Measurements from ENCODE around the gene SSC5D.

SSC5D gene

DNA sequence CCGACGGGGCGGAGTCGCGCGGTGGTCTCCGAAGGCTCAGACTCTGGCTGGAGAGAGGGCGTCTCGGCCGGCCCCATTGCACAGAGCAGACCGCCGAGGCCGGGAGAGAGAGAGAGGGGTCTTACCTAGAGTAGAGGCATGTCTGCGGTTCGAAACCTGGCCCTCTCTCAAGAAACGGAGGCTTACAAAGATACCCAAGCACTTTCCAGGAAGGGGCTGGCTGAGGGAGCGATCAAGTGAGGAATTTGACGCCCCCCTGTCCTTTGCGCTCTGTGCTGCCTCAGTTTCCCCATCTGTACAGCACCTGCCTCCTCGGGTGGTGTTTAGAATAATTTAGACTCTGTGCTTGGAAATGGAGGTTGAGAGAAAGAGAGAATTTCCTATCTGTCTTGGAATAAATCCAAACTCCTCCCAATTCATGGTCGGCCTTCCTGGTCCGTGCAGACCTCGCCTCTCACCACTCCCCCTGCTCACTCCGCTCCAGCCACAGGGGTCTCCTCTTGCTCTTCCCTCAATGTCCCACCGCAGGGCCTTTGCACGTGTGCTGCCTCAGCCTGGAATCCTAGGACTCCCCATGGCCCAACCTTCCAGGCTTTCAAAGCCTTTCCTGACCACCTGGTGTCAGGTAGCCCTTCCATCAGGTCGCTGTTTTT is 26.1 kb upstream of the SSC5D start:
- DNase-seq (ENCODE audit: low read depth): peak; percentile 53
- TF ChIP-seq, protein P1, sequence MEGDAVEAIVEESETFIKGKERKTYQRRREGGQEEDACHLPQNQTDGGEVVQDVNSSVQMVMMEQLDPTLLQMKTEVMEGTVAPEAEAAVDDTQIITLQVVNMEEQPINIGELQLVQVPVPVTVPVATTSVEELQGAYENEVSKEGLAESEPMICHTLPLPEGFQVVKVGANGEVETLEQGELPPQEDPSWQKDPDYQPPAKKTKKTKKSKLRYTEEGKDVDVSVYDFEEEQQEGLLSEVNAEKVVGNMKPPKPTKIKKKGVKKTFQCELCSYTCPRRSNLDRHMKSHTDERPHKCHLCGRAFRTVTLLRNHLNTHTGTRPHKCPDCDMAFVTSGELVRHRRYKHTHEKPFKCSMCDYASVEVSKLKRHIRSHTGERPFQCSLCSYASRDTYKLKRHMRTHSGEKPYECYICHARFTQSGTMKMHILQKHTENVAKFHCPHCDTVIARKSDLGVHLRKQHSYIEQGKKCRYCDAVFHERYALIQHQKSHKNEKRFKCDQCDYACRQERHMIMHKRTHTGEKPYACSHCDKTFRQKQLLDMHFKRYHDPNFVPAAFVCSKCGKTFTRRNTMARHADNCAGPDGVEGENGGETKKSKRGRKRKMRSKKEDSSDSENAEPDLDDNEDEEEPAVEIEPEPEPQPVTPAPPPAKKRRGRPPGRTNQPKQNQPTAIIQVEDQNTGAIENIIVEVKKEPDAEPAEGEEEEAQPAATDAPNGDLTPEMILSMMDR (IDR thresholded peaks at IDR 0.05; ENCODE audit: low read length, missing control alignments): no peak

DNA sequence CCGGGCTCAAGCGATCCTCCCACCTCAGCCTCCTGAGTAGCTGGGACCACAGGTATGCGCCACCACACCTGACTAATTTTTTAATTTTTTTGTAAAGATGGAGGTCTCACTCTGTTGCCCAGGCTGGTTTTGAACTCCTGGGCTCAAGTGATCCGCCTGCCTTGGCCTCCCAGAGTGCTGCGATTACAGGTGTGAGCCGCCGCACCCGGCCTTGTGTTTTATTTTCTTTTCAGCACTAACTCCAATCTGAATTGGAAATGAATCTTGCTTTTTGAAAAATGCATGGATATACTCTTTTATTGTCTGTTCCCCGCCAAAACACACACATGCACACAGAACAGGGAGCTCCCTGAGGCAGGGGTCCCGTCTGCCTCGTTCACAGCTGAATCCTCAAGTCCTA is 25.5 kb upstream of the SSC5D start:
- no peak overlapping the region for H3K4me3 ChIP-seq (replicated peaks; ENCODE audit: low read depth, low read length)
- TF ChIP-seq, protein P1 (IDR thresholded peaks at IDR 0.05; ENCODE audit: low read length, missing control alignments): no peak
- DNase-seq (ENCODE audit: low read depth): no peak

More for the DNA sequence above, 26.1 kb upstream of the SSC5D start:
- H3K4me3 ChIP-seq (replicated peaks; ENCODE audit: low read depth, low read length): peak overlapping the region; percentile 64

DNA sequence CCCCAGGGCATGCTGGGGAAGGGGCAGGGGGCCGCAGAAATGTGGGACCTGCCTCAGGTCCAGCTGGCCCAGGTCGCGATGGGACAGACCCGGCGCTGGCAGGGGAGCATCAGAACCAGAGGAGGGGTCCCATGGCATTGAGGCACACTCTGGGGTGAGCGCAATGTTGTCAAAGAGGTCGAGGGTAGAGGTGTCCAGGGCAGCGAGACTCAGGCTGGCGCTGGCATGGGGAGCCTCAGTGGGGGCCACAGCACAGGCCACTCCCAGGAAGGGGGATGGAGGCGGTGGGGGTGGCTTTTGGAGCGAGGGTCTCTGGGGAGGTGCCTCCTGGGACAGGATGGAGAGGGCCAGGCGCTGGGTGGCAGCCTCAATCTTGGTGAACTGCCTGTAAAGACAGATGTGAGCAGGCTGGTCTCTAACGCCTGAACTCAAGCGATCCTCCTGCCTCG is 24.6 kb upstream of the SSC5D start:
- no peak overlapping the region for H3K4me3 ChIP-seq (replicated peaks; ENCODE audit: low read depth, low read length)
- DNase-seq (ENCODE audit: low read depth): no peak
- TF ChIP-seq, protein P1 (IDR thresholded peaks at IDR 0.05; ENCODE audit: low read length, missing control alignments): no peak

DNA sequence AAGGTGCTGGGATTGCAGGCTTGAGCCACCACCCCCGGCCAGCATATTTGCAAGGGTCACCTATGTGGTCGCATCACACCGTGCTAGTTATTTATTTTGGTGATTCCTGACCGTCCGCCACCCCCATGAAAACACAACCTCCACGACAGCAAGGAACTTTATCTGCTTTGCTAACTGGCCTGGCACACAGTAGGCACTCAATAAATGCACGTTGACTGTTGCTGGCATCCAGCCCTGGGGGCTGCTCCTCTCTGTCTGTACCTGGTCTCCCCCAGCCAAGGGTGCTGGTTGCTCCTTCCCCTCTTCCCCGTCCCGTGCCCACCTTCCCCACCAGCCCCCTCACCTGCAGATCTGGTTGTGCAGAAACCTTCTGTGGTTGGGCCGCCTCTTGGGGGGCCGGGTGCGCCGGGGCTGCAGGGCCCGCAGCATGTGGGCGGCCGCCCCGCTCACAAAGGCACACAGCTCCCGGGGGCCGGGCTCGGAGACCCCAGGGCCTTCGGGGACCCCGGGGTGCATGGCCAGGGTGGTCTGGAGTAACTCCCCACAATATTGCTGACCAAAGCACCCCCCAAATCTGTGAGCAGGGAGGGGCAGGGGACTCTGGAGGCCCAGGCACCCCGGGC is 24.1 kb upstream of the SSC5D start:
- no peak overlapping the region for H3K4me3 ChIP-seq (replicated peaks; ENCODE audit: low read depth, low read length)
- DNase-seq (ENCODE audit: low read depth): no peak
- TF ChIP-seq, protein P1 (IDR thresholded peaks at IDR 0.05; ENCODE audit: low read length, missing control alignments): no peak

DNA sequence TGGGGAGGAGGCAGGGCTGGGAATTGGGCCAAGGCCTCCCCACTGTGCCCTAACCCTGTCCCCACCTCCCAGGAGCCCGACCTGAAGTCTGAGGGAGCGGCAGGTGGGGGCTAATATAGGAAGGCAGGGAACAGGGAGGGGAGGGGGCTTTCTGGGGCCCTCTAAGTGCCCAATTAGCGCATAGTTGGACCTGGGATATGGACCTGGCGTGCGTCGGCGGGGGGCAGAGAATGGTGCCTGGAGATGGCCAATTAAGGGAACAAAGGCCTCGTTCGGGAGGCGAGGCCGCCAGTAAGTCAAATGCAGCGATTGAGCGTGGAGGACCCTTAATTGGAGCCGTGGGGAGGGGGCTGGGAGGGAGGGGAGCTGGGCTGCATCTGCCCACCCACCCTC is 23.6 kb upstream of the SSC5D start, which contains the start of gene C19orf85:
Gene C19orf85, minus strand, starts transcription at position 90 of the 393 bp plus-strand sequence. CDS start 197 bp downstream, outside the sequence.
- TF ChIP-seq, protein P1 (IDR thresholded peaks at IDR 0.05; ENCODE audit: low read length, missing control alignments): no peak
- DNase-seq (ENCODE audit: low read depth): no peak
- H3K4me3 ChIP-seq (replicated peaks; ENCODE audit: low read depth, low read length): no peak within 1 kb of the TSS

DNA sequence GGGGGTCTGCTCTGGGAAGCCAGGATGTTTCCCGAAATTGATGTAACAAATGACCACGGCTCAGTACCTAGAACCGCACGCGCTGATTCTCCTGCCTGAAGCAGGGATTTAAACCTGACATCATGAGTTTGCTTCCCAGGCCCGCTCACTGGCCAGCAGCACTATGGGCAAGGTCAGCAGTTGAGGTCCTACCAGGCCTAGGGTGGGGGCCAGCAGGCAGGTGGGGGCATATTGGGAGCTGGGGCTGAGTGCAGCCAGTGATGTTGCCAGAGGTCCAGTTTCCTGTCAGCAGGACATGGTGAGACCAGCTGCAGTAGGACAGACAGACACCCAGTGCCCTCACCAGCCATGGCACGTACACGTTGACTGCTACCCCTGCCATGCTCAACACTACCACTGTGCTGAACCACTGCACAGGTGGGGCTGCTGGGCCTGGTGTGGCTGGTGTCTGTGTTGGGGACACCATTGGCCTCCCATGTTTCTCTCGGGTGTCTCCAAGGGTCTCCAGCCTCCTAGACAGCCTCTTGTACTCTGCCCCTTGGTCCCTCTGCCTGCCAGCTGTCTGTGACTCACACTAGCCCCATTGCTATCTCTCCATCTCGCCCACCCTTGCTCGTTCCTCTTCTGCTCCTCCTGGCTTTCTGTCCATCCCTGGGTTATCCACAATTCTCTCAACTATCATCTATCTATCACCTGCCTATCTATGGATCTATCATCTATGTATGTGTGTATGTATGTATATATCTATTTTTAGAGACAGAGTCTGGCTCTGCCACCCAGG is 22.6 kb upstream of the SSC5D start:
- H3K4me3 ChIP-seq (replicated peaks; ENCODE audit: low read depth, low read length): no peak overlapping the region
- TF ChIP-seq, protein P1 (IDR thresholded peaks at IDR 0.05; ENCODE audit: low read length, missing control alignments): no peak
- no peak for DNase-seq (ENCODE audit: low read depth)
